CD8-positive, alpha-beta memory T cell (primary cell): ENCODE data around the gene RAB15. TPM values are rescaled to one million over a fixed set of nuclear protein-coding genes. Genes with fewer than 3 reads are reported as not detected.
A peak's percentile ranks its signal among the peaks of the same experiment; 100 is the strongest.

Experiments
- CTCF ChIA-PET: fragments of 350-600 bp; sonication (Branson Sonifier 250); formaldehyde crosslinking; loops from one replicate; lab custom pipeline; 2021; ENCODE audit warnings: antibody characterized with exemption; lab: Charles Lee
- POLR2A ChIA-PET: fragments of 350-600 bp; sonication (Branson Sonifier 250); formaldehyde crosslinking; loops from one replicate; lab custom pipeline; 2021; ENCODE audit warnings: antibody characterized with exemption; lab: Charles Lee
- DNase-seq, 5 donors: peaks; one replicate each; pipeline versions ENCODE4 v3.0.0 to v3.0.0-alpha.2; 2020 to 2022; ENCODE audit warnings: mixed read lengths in 1 of 5
- H3K27ac ChIP-seq: one replicate; pipeline ENCODE4 v1.7.0; 2013; ENCODE audit warnings: low read depth, mild to moderate bottlenecking, low read length, moderate library complexity
- H3K27me3 ChIP-seq: 2 replicates; pipeline ENCODE4 v1.7.0; 2013; ENCODE audit warnings: low read length, mild to moderate bottlenecking; ENCODE audit not compliant: insufficient read depth, poor library complexity, severe bottlenecking
- H3K36me3 ChIP-seq: 2 replicates; pipeline ENCODE4 v1.7.0; 2013; ENCODE audit warnings: mild to moderate bottlenecking, low read length, moderate library complexity; ENCODE audit not compliant: insufficient read depth
- H3K4me1 ChIP-seq: 2 replicates; pipeline ENCODE4 v1.7.0; 2013; ENCODE audit warnings: mild to moderate bottlenecking, low read length, moderate library complexity; ENCODE audit not compliant: insufficient read depth
- H3K4me3 ChIP-seq: 2 replicates; pipeline ENCODE4 v1.7.0; 2013; ENCODE audit warnings: mild to moderate bottlenecking, low read length
- H3K9me3 ChIP-seq: 2 replicates; pipeline ENCODE4 v1.7.0; 2013; ENCODE audit warnings: mild to moderate bottlenecking, low read length
- H3K27ac Mint-ChIP-seq, 8 donors: one replicate each; pipeline ENCODE4 v1.8.0; 2020 to 2021; ENCODE audit warnings: mixed read lengths in 8 of 8, mild to moderate bottlenecking in 6 of 8, inconsistent platforms in 3 of 8, moderate library complexity in 3 of 8
- H3K27me3 Mint-ChIP-seq, 2 donors: one replicate each; pipeline ENCODE4 v1.8.0; 2020 to 2021; ENCODE audit warnings: mixed read lengths in 2 of 2, mild to moderate bottlenecking in 1 of 2, moderate library complexity in 1 of 2
- H3K36me3 Mint-ChIP-seq, 3 donors: one replicate each; pipeline ENCODE4 v1.8.0; 2020 to 2021; ENCODE audit warnings: mixed read lengths in 3 of 3, inconsistent platforms in 1 of 3, mild to moderate bottlenecking in 1 of 3
- H3K4me1 Mint-ChIP-seq, 3 donors: one replicate each; pipeline ENCODE4 v1.8.0; 2020 to 2021; ENCODE audit warnings: mixed read lengths in 3 of 3, inconsistent platforms in 1 of 3, mild to moderate bottlenecking in 1 of 3
- H3K4me3 Mint-ChIP-seq, 7 donors: one replicate each; pipeline ENCODE4 v1.8.0; 2020 to 2021; ENCODE audit warnings: mixed read lengths in 7 of 7, mild to moderate bottlenecking in 6 of 7, moderate library complexity in 4 of 7, inconsistent platforms in 2 of 7
- H3K9me3 Mint-ChIP-seq, 5 donors: one replicate each; pipeline ENCODE4 v1.8.0; 2020 to 2022; ENCODE audit warnings: mixed read lengths in 5 of 5, mild to moderate bottlenecking in 3 of 5, moderate library complexity in 2 of 5, inconsistent platforms in 1 of 5
- polyA plus RNA-seq: library from polyadenylated mRNA; unstranded; fragments of 300-500 nt; fragmentation: Illumina TruSeq; gene quantifications from one replicate; pipeline ENCODE4 v1.2.3, GENCODE V29; 2021
- total RNA-seq, 2 experiments: library from RNA; stranded (reverse); gene quantifications; one replicate each; pipeline ENCODE4 v1.2.3, GENCODE V29; 2021

The RAB15 gene
- total and polyA plus RNA-seq, 3 experiments from 2014 or later: 4.2 to 4.9 (median 4.7) TPM

- Histone ChIP-seq H3K4me1 (no peaks in the 10 kb centered on the region), H3K27me3 (no peaks in the 10 kb centered on the region), H3K9me3 (no peaks in the 10 kb centered on the region), H3K27ac (no peak overlapping the region), H3K4me3 (no peak overlapping the region), H3K36me3 (no peaks in the 10 kb centered on the region)
- Mint-ChIP-seq H3K27me3 (peaks cover 0 to 2% of the 10 kb centered on the region in 2 donors), H3K9me3 (no peaks in the 10 kb centered on the region), H3K27ac (peak overlapping the region in 1 of 8 donors; percentile 40), H3K4me1 (peaks cover 4 to 28% (median 17%) of the 10 kb centered on the region in 3 donors), H3K4me3 (no peak overlapping the region), H3K36me3 (peaks cover 4 to 74% (median 16%) of the 10 kb centered on the region in 3 donors)
- DNase-seq: no peak
- ChIA-PET POLR2A (no interaction called here), CTCF (no interaction called here)
Measured at GRCh38 chr14:64948612-64949210, 23.4 kb downstream of the RAB15 start.

- ChIA-PET CTCF (no interaction called here), POLR2A (no interaction called here)
- H3K4me1 ChIP-seq: no peaks in the 10 kb centered on the region
- Mint-ChIP-seq H3K27me3 (peaks cover 0 to 2% of the 10 kb centered on the region in 2 donors), H3K36me3 (peaks cover 4 to 76% (median 17%) of the 10 kb centered on the region in 3 donors), H3K4me3 (no peak overlapping the region), H3K27ac (peak overlapping the region in 2 of 8 donors; percentile 18 to 59), H3K9me3 (no peaks in the 10 kb centered on the region), H3K4me1 (peaks cover 9 to 35% (median 24%) of the 10 kb centered on the region in 3 donors)
- H3K27ac ChIP-seq: no peak overlapping the region
- no peaks in the 10 kb centered on the region for H3K27me3 ChIP-seq
- no peaks in the 10 kb centered on the region for H3K9me3 ChIP-seq
- no peaks in the 10 kb centered on the region for H3K36me3 ChIP-seq
- no peak for DNase-seq
- H3K4me3 ChIP-seq: no peak overlapping the region
Measured at GRCh38 chr14:64947710-64948611, 24.2 kb downstream of the RAB15 start.

GRCh38 chr14:64946310-64947045, 25.7 kb downstream of the RAB15 start:
- no peak overlapping the region for H3K4me3 Mint-ChIP-seq
- POLR2A ChIA-PET: interaction anchor here (0.7 kb wide), 1 partner anchor 130 kb away, joined by 3 read pairs; no protein-coding TSS in a partner anchor
- H3K4me1 ChIP-seq: no peaks in the 10 kb centered on the region
- H3K27me3 Mint-ChIP-seq: peaks cover 0 to 2% of the 10 kb centered on the region in 2 donors
- H3K9me3 Mint-ChIP-seq: no peaks in the 10 kb centered on the region
- H3K27me3 ChIP-seq: no peaks in the 10 kb centered on the region
- H3K27ac ChIP-seq: no peak overlapping the region
- no peak overlapping the region for H3K4me3 ChIP-seq
- CTCF ChIA-PET: no interaction called here
- no peak for DNase-seq
- peaks cover 9 to 44% (median 34%) of the 10 kb centered on the region in 3 donors for H3K4me1 Mint-ChIP-seq
- no peaks in the 10 kb centered on the region for H3K9me3 ChIP-seq
- H3K36me3 Mint-ChIP-seq: peaks cover 4 to 82% (median 18%) of the 10 kb centered on the region in 3 donors
- peak overlapping the region in 3 of 8 donors; percentile 29 to 84 (median 29) for H3K27ac Mint-ChIP-seq
- no peaks in the 10 kb centered on the region for H3K36me3 ChIP-seq

GRCh38 chr14:64945431-64946178, 26.5 kb downstream of the RAB15 start:
- Histone ChIP-seq H3K9me3 (no peaks in the 10 kb centered on the region), H3K4me3 (no peak overlapping the region), H3K27ac (no peak overlapping the region), H3K36me3 (no peaks in the 10 kb centered on the region), H3K27me3 (no peaks in the 10 kb centered on the region), H3K4me1 (no peaks in the 10 kb centered on the region)
- POLR2A ChIA-PET: interaction anchor here (0.7 kb wide), 1 partner anchor 131 kb away, joined by 3 read pairs; no protein-coding TSS in a partner anchor
- peaks cover 13 to 50% (median 40%) of the 10 kb centered on the region in 3 donors for H3K4me1 Mint-ChIP-seq
- DNase-seq: no peak
- no peaks in the 10 kb centered on the region for H3K9me3 Mint-ChIP-seq
- H3K27ac Mint-ChIP-seq: peak overlapping the region in 3 of 8 donors; percentile 54 to 88 (median 73)
- peaks cover 0 to 2% of the 10 kb centered on the region in 2 donors for H3K27me3 Mint-ChIP-seq
- CTCF ChIA-PET: no interaction called here
- peaks cover 4 to 80% (median 15%) of the 10 kb centered on the region in 3 donors for H3K36me3 Mint-ChIP-seq
- no peak overlapping the region for H3K4me3 Mint-ChIP-seq

- ChIA-PET POLR2A (no interaction called here), CTCF (no interaction called here)
- no peaks in the 10 kb centered on the region for H3K36me3 ChIP-seq
- no peak overlapping the region for H3K4me3 Mint-ChIP-seq
- no peaks in the 10 kb centered on the region for H3K27me3 ChIP-seq
- peaks cover 0 to 2% of the 10 kb centered on the region in 2 donors for H3K27me3 Mint-ChIP-seq
- H3K4me1 ChIP-seq: no peaks in the 10 kb centered on the region
- H3K4me1 Mint-ChIP-seq: peaks cover 18 to 57% (median 47%) of the 10 kb centered on the region in 3 donors
- H3K4me3 ChIP-seq: no peak overlapping the region
- H3K9me3 ChIP-seq: no peaks in the 10 kb centered on the region
- H3K9me3 Mint-ChIP-seq: no peaks in the 10 kb centered on the region
- no peak overlapping the region for H3K27ac ChIP-seq
- peak overlapping the region in 3 of 8 donors; percentile 33 to 88 (median 73) for H3K27ac Mint-ChIP-seq
- peaks cover 4 to 80% (median 18%) of the 10 kb centered on the region in 3 donors for H3K36me3 Mint-ChIP-seq
- no peak for DNase-seq
Measured at GRCh38 chr14:64944861-64945260, 27.3 kb downstream of the RAB15 start.

GRCh38 chr14:64944041-64944440, 28.1 kb downstream of the RAB15 start:
- Histone ChIP-seq H3K4me1 (no peaks in the 10 kb centered on the region), H3K9me3 (no peaks in the 10 kb centered on the region), H3K4me3 (no peak overlapping the region), H3K27me3 (no peaks in the 10 kb centered on the region), H3K27ac (no peak overlapping the region), H3K36me3 (no peaks in the 10 kb centered on the region)
- Mint-ChIP-seq H3K4me1 (peaks cover 25 to 63% (median 53%) of the 10 kb centered on the region in 3 donors), H3K27ac (peak overlapping the region in 7 of 8 donors; percentile 9 to 79 (median 52)), H3K9me3 (no peaks in the 10 kb centered on the region), H3K36me3 (peaks cover 4 to 84% (median 15%) of the 10 kb centered on the region in 3 donors), H3K4me3 (peak overlapping the region in 1 of 7 donors; percentile 41), H3K27me3 (peaks cover 0 to 2% of the 10 kb centered on the region in 2 donors)
- ChIA-PET POLR2A (no interaction called here), CTCF (no interaction called here)
- no peak for DNase-seq

GRCh38 chr14:64943556-64943955, 28.6 kb downstream of the RAB15 start:
- Histone ChIP-seq H3K27me3 (no peaks in the 10 kb centered on the region), H3K4me3 (no peak overlapping the region), H3K4me1 (no peaks in the 10 kb centered on the region), H3K27ac (no peak overlapping the region), H3K36me3 (no peaks in the 10 kb centered on the region), H3K9me3 (no peaks in the 10 kb centered on the region)
- Mint-ChIP-seq H3K27ac (peak overlapping the region in 7 of 8 donors; percentile 2 to 87 (median 52)), H3K9me3 (no peaks in the 10 kb centered on the region), H3K36me3 (peaks cover 4 to 85% (median 16%) of the 10 kb centered on the region in 3 donors), H3K4me3 (no peak overlapping the region), H3K4me1 (peaks cover 28 to 68% (median 58%) of the 10 kb centered on the region in 3 donors), H3K27me3 (peaks cover 0 to under 1% of the 10 kb centered on the region in 2 donors)
- no peak for DNase-seq
- POLR2A ChIA-PET: no interaction called here
- CTCF ChIA-PET: no interaction called here
